K562 (cell line): ENCODE measurements around the gene FOXN3.

ENCODE experiments used
- CTCF ChIP-seq, 3 experiments: IDR thresholded peaks in 2 of 3; conservative IDR thresholded peaks in 1 of 3; 2 replicates each; pipeline ENCODE4 v1.5.1; 2011 to 2012; ENCODE audit warnings: low read length in 3 of 3, mild to moderate bottlenecking in 3 of 3, control low read depth in 2 of 3, improper control_type of control experiment in 1 of 3, inconsistent platforms in 1 of 3, low read depth in 1 of 3, mixed read lengths in 1 of 3, moderate library complexity in 1 of 3; ENCODE audit not compliant: insufficient read depth in 2 of 3
- CUX1 ChIP-seq: fragments of 200-800 bp; sonication (Bioruptor generic); IDR thresholded peaks from 2 replicates; pipeline ENCODE4 v1.6.1; 2016; ENCODE audit warnings: missing genetic modification characterization, missing compliant biosample characterization
- ESRRA ChIP-seq: fragments of 450-650 bp; IDR thresholded peaks from 2 replicates; pipeline ENCODE4 v1.6.1; 2014; ENCODE audit warnings: low read depth, mild to moderate bottlenecking, moderate library complexity, borderline replicate concordance
- ETS2 ChIP-seq: IDR thresholded peaks from 2 replicates; pipeline ENCODE4 v1.6.1; 2016; ENCODE audit warnings: borderline replicate concordance, missing genetic modification characterization, mild to moderate bottlenecking, moderate library complexity, missing compliant biosample characterization; ENCODE audit not compliant: poor library complexity, severe bottlenecking
- FOXP1 ChIP-seq: sonication (generic); formaldehyde crosslinking; IDR thresholded peaks from 2 replicates; pipeline ENCODE4 v1.8.0; 2022; ENCODE audit warnings: mild to moderate bottlenecking, missing genetic modification reagents
- HNRNPL ChIP-seq: fragments of 200-400 bp; formaldehyde crosslinking; IDR thresholded peaks from 2 replicates; pipeline ENCODE4 v1.6.1; 2017; ENCODE audit warnings: low read depth, mild to moderate bottlenecking, low read length
- KDM4B ChIP-seq, 2 experiments: fragments of 450-650 bp in 1 of 2; sonication (generic) in 1 of 2; IDR thresholded peaks; 2 replicates each; pipeline ENCODE4 v1.6.1; 2016 to 2017; ENCODE audit warnings: borderline replicate concordance in 2 of 2, antibody characterized with exemption in 1 of 2, low read depth in 1 of 2, mild to moderate bottlenecking in 1 of 2
- NFIC ChIP-seq: fragments of 450-650 bp; IDR thresholded peaks from 2 replicates; pipeline ENCODE4 v1.6.1; 2017; ENCODE audit warnings: mild to moderate bottlenecking, inconsistent platforms
- POLR2A ChIP-seq: fragments of 450-650 bp; conservative IDR thresholded peaks from 2 replicates; pipeline ENCODE4 v1.6.1; 2016
- PYGO2 ChIP-seq: fragments of 450-650 bp; IDR thresholded peaks from 2 replicates; pipeline ENCODE4 v1.6.1; 2016; ENCODE audit warnings: mild to moderate bottlenecking, missing genetic modification characterization, moderate library complexity, missing compliant biosample characterization
- ZNF76 ChIP-seq: fragments of 250-450 bp; sonication (Bioruptor Pico); IDR thresholded peaks from 2 replicates; pipeline ENCODE4 v1.4.0; 2020; ENCODE audit warnings: mild to moderate bottlenecking, moderate library complexity, borderline replicate concordance
- TF ChIP-seq, protein P1 (sequence below): sonication (generic); formaldehyde crosslinking; IDR thresholded peaks from 2 replicates; pipeline ENCODE4 v1.9.0; 2022; ENCODE audit warnings: mild to moderate bottlenecking, missing genetic modification reagents

DNA sequence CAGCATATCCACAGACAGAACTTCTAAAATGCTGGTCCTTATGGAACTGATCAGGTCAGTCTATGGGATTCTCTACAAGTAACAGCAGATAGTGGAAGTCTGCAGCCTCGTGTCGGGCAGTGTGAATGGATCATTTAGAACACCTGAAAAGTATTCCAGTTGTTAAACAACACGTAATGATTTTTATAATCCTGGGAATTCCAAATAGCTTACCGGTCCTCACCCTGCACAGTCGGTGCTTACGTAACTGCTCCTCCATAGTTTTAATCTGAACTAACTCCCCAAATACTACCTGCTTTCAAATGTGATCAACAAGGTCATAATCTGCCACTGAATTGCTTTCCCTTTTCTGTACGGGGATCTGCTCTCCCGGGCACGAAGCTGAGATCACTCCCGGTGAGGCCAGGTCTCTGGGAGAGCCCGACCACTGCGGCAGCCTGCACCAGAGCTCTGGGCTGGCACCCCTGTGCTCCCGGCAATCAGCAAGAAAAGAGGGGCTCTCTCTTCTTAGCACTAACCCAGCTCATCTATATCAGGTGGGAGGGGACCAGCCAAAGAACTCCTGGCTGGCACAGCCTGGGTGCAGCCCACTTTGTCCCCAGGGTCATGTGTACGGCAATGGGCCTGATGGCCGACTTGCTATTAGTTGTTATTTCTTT is 157.0 kb downstream of the FOXN3 start:
- TF ChIP-seq ETS2 (tag) (no peak), NFIC (no peak), POLR2A (no peak), CTCF (IDR thresholded peaks at IDR 0.05 in 2 of 3, conservative IDR thresholded peaks at IDR 0.05 in 1 of 3; ENCODE audit: insufficient read depth in 2 of 3, low read depth in 1 of 3, low read length in 3 of 3) (no peak), HNRNPL (no peak), PYGO2 (no peak), FOXP1 (no peak), ZNF76 (CRISPR knock-in tag) (no peak), KDM4B (IDR thresholded peaks at IDR 0.05; ENCODE audit: borderline replicate concordance in 2 of 2, low read depth in 1 of 2) (no peak), CUX1 (CRISPR knock-in tag) (no peak), ESRRA (no peak)
- TF ChIP-seq, protein P1, sequence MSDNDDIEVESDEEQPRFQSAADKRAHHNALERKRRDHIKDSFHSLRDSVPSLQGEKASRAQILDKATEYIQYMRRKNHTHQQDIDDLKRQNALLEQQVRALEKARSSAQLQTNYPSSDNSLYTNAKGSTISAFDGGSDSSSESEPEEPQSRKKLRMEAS (CRISPR knock-in tag) = no peak
